ENCODE data around the gene CACNA1C. TPM values are rescaled to one million over a fixed set of nuclear protein-coding genes. Genes with fewer than 3 reads are reported as not detected.
A peak's percentile ranks its signal among the peaks of the same experiment; 100 is the strongest.

CACNA1C gene
- total RNA-seq, 1 donor from 2014 or later: 102 TPM

DNA sequence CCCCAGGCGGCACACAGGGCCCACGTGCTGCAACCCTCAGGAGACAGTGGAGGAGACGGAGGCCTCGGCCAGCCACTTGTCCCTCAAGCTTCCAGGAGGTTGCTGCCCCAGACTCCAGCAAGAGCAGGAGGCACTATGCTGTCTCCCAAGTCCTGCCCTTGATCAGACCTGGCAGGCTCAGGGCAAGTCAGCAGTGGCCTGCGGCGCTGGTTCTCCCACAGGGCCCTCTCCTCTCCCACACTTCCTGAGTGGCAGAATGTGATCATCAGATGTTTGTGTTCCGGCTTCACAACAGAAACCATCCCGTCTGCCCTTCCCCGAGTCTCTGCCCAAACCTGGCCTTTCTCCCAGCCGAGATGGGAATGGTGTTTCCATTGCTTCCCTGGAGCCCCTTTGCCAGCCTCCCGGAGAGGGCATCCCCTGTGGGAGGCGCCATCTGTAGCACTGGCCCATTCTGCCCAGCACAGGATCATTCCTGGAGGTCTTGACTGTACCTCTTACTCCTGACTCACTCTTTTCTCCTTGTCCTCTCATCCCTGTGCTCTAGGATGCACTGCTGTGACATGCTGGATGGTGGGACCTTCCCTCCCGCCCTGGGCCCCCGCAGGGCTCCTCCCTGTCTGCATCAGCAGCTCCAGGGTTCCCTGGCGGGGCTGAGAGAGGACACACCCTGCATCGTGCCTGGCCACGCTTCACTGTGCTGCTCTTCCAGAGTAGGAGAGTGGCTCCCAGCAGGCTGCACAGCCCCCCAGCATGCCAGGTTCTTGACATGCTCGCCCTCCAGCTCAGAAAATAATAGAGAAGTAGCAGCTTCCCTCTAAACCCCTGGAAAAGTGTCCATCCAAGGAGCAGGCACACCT is 627.3 kb downstream of the CACNA1C start:
- peak in 1 of 2 donors; percentile 52 for DNase-seq (ENCODE audit: low spot score in 2 of 2)
- intact Hi-C loops (cut with DNase I): no loop called here

DNA sequence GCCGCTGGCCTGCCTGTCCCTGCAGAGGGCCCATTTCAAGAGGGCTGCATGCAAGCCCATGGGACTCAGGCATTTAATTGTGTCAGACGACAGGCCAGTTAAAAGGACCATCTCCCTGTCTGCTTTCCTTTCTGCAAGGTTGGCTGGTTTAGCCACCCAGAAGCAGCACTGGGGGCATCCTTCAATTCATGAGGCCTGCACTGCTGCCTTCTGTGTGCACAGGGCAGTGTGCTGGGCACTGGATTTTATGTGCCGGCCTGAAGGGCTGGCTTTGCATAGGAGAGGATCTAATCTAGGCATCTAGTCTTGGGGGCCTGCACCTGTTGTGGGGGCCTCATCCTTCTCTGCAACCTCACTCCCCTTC is 627.9 kb downstream of the CACNA1C start:
- H3K27me3 ChIP-seq: no peaks in the 10 kb centered on the region
- TF ChIP-seq, protein P1, sequence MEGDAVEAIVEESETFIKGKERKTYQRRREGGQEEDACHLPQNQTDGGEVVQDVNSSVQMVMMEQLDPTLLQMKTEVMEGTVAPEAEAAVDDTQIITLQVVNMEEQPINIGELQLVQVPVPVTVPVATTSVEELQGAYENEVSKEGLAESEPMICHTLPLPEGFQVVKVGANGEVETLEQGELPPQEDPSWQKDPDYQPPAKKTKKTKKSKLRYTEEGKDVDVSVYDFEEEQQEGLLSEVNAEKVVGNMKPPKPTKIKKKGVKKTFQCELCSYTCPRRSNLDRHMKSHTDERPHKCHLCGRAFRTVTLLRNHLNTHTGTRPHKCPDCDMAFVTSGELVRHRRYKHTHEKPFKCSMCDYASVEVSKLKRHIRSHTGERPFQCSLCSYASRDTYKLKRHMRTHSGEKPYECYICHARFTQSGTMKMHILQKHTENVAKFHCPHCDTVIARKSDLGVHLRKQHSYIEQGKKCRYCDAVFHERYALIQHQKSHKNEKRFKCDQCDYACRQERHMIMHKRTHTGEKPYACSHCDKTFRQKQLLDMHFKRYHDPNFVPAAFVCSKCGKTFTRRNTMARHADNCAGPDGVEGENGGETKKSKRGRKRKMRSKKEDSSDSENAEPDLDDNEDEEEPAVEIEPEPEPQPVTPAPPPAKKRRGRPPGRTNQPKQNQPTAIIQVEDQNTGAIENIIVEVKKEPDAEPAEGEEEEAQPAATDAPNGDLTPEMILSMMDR (IDR thresholded peaks at IDR 0.05): no peak
- H3K27ac ChIP-seq: no peak overlapping the region
- no peaks in the 10 kb centered on the region for H3K9me3 ChIP-seq
- no peaks in the 10 kb centered on the region for H3K4me1 ChIP-seq
- intact Hi-C loops (cut with DNase I): no loop called here
- H3K4me3 ChIP-seq: no peak overlapping the region
- DNase-seq (ENCODE audit: low spot score in 2 of 2): no peak
- peaks cover 81 to 86% of the 10 kb centered on the region in 2 donors for H3K36me3 ChIP-seq

More for the DNA sequence above, 627.3 kb downstream of the CACNA1C start:
- Histone ChIP-seq H3K4me1 (no peaks in the 10 kb centered on the region), H3K27ac (no peak overlapping the region), H3K9me3 (no peaks in the 10 kb centered on the region), H3K27me3 (no peaks in the 10 kb centered on the region), H3K36me3 (peaks cover 83% of the 10 kb centered on the region in 2 donors), H3K4me3 (no peak overlapping the region)
- TF ChIP-seq, protein P1 (IDR thresholded peaks at IDR 0.05): no peak

DNA sequence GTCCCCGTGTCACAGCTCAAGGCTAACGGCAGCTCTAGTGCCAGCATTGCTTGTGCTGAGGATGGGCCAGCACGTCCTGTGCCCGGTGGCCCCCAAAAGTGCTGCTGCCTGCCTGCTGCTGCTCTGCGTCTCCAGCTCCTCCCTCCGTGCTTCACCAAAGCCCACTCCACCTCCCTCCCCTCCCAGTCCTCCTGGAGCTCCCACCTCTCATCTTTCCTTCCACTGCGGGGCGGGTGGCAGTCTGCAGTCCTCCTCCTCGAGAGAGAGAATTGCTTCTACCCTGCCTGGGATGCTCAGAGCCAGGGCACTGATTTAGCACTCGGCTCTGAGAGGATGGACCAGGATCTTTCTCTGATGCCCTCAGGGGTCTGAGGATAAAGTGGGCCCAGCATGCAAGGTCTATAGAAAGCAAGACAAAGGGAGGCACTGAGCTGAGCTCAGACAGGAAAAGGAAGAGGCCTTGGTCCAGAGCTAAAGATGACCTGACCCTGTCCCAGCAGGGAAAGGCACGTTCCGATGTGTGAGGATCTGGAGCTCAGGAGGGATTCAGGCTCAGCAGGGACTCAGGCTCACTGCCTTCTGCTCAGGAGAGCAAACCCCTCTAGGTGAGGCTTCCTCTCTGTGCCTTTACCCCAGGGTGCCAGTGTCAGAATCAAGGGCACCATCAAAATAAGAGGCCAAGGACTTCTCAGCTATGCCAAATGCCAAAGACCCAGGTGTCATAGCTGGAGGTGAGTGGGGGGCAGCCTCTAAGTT is 628.8 kb downstream of the CACNA1C start:
- intact Hi-C loops (cut with DNase I): no loop called here
- DNase-seq (ENCODE audit: low spot score in 2 of 2): peak in 1 of 2 donors; percentile 50
- Histone ChIP-seq H3K27ac (no peak overlapping the region), H3K36me3 (peaks cover 82 to 92% of the 10 kb centered on the region in 2 donors), H3K9me3 (no peaks in the 10 kb centered on the region), H3K4me3 (no peak overlapping the region), H3K27me3 (no peaks in the 10 kb centered on the region), H3K4me1 (no peaks in the 10 kb centered on the region)
- TF ChIP-seq, protein P1 (IDR thresholded peaks at IDR 0.05): no peak

DNA sequence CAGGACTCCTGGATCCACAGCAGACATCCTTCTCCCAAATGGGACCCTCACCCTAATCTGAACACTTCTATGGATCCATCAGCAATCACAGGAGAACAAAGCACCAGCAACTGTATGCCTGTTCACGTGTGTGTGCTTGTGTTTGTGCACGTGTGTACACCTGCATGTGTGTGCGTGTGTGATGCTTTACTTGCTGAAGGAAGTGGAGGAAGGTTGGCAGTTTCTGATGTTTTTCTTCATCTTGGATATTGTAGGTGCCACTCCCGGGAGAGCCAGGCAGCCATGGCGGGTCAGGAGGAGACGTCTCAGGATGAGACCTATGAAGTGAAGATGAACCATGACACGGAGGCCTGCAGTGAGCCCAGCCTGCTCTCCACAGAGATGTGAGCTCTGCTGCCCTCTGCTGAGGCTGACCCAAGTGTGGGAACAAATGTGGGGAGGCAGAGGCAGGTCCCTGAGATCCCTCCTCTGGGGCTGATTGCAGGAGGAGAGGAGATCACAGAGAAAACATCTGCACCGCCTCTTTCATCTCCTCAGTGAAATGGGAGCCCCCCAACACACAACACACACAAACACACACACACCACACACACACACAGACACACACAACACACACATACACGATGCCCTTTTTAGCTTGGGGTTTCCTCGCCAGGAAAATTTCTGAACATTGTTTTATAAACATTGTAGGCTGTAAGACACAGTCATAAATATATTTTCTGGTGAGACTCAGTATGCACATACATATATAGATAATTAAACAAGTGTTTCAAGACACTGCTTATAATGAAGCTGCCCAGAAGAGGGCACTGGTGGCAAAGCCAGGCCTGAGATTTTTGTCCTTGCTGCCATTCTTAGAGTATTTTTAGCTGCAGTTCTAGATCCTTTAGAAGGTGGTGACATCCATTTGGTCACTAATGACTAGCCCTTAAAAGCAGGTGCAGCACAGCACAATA is 629.8 kb downstream of the CACNA1C start:
- no peak overlapping the region for H3K4me3 ChIP-seq
- H3K36me3 ChIP-seq: peaks cover 83 to 90% of the 10 kb centered on the region in 2 donors
- DNase-seq (ENCODE audit: low spot score in 2 of 2): peak in 1 of 2 donors; percentile 58
- no peaks in the 10 kb centered on the region for H3K27me3 ChIP-seq
- intact Hi-C loops (cut with DNase I): no loop called here
- TF ChIP-seq, protein P1 (IDR thresholded peaks at IDR 0.05): peak in 2 of 3 experiments; percentile 12 to 15
- no peak overlapping the region for H3K27ac ChIP-seq
- no peaks in the 10 kb centered on the region for H3K4me1 ChIP-seq
- H3K9me3 ChIP-seq: no peaks in the 10 kb centered on the region
